Measurements from ENCODE around the gene HELZ2.

Gene HELZ2

GRCh38 chr20:63574829-63575743 is 1.0 kb upstream of the HELZ2 start:
- Histone ChIP-seq H3K27me3 (ENCODE audit: insufficient read depth, poor library complexity, severe bottlenecking) (peaks cover 55% of the 10 kb centered on the region), H3K27ac (replicated peaks) (no peak overlapping the region), H3K4me3 (replicated peaks; ENCODE audit: insufficient read depth, low read length) (no peak overlapping the region)
- no peak for DNase-seq (ENCODE audit: low read depth in 1 of 2, low spot score in 1 of 2)
- no peak for TF ChIP-seq GABPA (IDR thresholded peaks at IDR 0.05; ENCODE audit: low read depth)
- no peak for TF ChIP-seq POLR2AphosphoS5 (IDR thresholded peaks at IDR 0.05; ENCODE audit: low read depth)
- TF ChIP-seq REST (IDR thresholded peaks at IDR 0.05; ENCODE audit: insufficient replicate concordance, low read depth), result no peak
- TF ChIP-seq, protein P1, sequence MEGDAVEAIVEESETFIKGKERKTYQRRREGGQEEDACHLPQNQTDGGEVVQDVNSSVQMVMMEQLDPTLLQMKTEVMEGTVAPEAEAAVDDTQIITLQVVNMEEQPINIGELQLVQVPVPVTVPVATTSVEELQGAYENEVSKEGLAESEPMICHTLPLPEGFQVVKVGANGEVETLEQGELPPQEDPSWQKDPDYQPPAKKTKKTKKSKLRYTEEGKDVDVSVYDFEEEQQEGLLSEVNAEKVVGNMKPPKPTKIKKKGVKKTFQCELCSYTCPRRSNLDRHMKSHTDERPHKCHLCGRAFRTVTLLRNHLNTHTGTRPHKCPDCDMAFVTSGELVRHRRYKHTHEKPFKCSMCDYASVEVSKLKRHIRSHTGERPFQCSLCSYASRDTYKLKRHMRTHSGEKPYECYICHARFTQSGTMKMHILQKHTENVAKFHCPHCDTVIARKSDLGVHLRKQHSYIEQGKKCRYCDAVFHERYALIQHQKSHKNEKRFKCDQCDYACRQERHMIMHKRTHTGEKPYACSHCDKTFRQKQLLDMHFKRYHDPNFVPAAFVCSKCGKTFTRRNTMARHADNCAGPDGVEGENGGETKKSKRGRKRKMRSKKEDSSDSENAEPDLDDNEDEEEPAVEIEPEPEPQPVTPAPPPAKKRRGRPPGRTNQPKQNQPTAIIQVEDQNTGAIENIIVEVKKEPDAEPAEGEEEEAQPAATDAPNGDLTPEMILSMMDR (IDR thresholded peaks at IDR 0.05; ENCODE audit: insufficient read depth, low read length), result no peak
- TF ChIP-seq SPI1 (IDR thresholded peaks at IDR 0.05; ENCODE audit: borderline replicate concordance, low read depth), result no peak

DNA sequence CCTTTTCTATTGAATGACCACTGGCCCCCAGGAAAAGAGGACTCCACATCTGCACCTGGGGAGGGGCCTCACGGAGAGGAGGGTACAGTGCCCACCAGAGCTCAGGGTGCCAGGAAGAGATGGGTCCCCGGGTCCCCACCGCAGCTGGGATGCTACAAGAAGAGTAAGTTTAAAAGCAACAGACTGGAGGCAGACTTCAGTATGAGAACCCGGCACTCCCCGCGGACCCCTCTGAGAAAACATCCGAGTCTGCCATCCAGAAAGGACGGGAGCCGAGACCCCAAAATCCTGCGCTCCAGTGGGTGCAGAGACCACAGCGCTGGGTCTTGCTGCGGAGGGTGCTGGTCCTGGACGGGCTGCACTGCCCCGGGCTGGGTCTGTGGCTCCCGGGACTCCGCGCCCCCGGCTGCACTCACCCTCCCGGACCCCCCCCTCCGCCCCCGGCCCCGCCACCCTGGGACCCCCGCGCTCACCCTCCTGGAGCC is 350 bp downstream of the HELZ2 start:
- Histone ChIP-seq H3K27ac (replicated peaks) (no peak overlapping the region), H3K27me3 (ENCODE audit: insufficient read depth, poor library complexity, severe bottlenecking) (peaks cover 60% of the 10 kb centered on the region), H3K4me3 (replicated peaks; ENCODE audit: insufficient read depth, low read length) (peak overlapping the region; percentile 50)
- DNase-seq (ENCODE audit: low read depth in 1 of 2, low spot score in 1 of 2), result no peak
- TF ChIP-seq POLR2AphosphoS5 (IDR thresholded peaks at IDR 0.05; ENCODE audit: low read depth), result no peak
- no peak for TF ChIP-seq SPI1 (IDR thresholded peaks at IDR 0.05; ENCODE audit: borderline replicate concordance, low read depth)
- TF ChIP-seq REST (IDR thresholded peaks at IDR 0.05; ENCODE audit: insufficient replicate concordance, low read depth), result no peak
- TF ChIP-seq, protein P1 (IDR thresholded peaks at IDR 0.05; ENCODE audit: insufficient read depth, low read length), result no peak
- TF ChIP-seq GABPA (IDR thresholded peaks at IDR 0.05; ENCODE audit: low read depth), result no peak

DNA sequence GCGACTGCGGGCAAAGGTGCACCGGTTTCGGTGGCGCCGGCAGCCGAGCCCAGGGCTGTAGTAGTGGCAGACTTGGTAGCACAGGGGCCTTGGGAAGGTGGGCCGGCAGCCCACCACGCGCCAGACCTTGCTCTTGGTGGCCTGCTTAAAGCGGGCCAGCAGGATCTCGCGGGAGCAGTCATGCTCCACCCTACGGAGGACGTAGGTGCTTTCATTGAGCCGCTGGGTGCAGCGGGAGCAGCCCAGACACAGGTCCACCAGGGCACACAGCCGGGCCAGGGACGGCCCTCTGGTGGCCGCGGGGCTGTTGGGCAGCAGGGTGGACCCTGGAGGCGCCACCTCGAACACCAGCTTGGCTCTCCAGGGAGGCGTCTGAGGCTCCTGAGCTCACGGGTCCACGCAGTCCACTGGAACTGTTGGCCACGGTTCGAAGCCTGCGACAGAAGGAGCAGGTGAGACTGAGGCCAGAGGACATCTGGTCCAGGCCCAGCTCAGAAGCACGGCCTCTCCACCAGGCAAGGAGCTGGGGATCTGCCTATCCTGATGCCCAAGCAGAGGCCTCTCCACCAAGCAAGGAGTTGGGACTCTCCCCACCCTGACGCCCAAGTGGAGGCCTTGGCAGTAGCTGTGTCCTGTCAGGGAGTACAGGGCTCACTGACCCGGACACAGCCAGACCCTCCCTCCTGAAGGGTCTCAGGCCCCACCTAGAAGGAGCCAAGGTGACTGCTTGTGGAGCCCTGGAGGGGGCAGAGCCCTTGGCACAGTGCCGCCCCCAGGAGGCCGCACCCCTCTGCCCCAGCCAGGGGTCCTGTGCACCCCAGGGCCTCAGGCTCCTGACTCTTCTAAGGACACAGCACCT is 1.0 kb downstream of the HELZ2 start:
- TF ChIP-seq GABPA (IDR thresholded peaks at IDR 0.05; ENCODE audit: low read depth), result no peak
- no peak for TF ChIP-seq REST (IDR thresholded peaks at IDR 0.05; ENCODE audit: insufficient replicate concordance, low read depth)
- no peak for TF ChIP-seq POLR2AphosphoS5 (IDR thresholded peaks at IDR 0.05; ENCODE audit: low read depth)
- TF ChIP-seq, protein P1 (IDR thresholded peaks at IDR 0.05; ENCODE audit: insufficient read depth, low read length), result no peak
- no peak for TF ChIP-seq SPI1 (IDR thresholded peaks at IDR 0.05; ENCODE audit: borderline replicate concordance, low read depth)
- H3K27ac ChIP-seq (replicated peaks), result no peak overlapping the region
- no peak for DNase-seq (ENCODE audit: low read depth in 1 of 2, low spot score in 1 of 2)

More for the DNA sequence above, 1.0 kb downstream of the HELZ2 start:
- Histone ChIP-seq H3K4me3 (replicated peaks; ENCODE audit: insufficient read depth, low read length) (no peak overlapping the region), H3K27me3 (ENCODE audit: insufficient read depth, poor library complexity, severe bottlenecking) (peaks cover 62% of the 10 kb centered on the region)
